ENCODE results near the gene MPV17L2. TPM values are rescaled to one million over a fixed set of nuclear protein-coding genes. Genes with fewer than 3 reads are reported as not detected.

MPV17L2 gene
- total and polyA plus RNA-seq, 2 of the 4 experiments (the other 2 are of a cell fraction), result 7.2 to 19.5 TPM

- Histone ChIP-seq H3K56ac (ENCODE audit: extremely low read depth, insufficient read depth, low read length) (no peak overlapping the region), H3K14ac (replicated peaks; ENCODE audit: low read depth, low read length) (no peak overlapping the region), H2BK15ac (ENCODE audit: low read depth, low read length) (no peak overlapping the region), H2AFZ (replicated peaks; ENCODE audit: low read length, poor library complexity) (no peak overlapping the region), H3K9ac (ENCODE audit: low read depth, low read length) (0 out of 2 replicates have a peak overlapping the region, but pooled peaks have one; percentile 12), H3K4me3 (ENCODE audit: insufficient read depth, low read depth, low read length) (no peak overlapping the region), H4K20me1 (ENCODE audit: insufficient read depth, low read length) (peaks cover 29% of the 10 kb centered on the region), H4K8ac (ENCODE audit: low read depth in 2 of 2, low read length in 2 of 2) (no peak overlapping the region), H2AK9ac (replicated peaks; ENCODE audit: low read depth, low read length, poor library complexity) (peak overlapping the region; percentile 61), H3K4ac (ENCODE audit: low read depth, low read length) (no peak overlapping the region), H3K27ac (ENCODE audit: insufficient read depth, low read length) (no peak overlapping the region; the same call in 1 of the 2 replicates), H3K36me3 (ENCODE audit: control insufficient read depth, insufficient read depth, low read length) (peaks cover 13% of the 10 kb centered on the region; the same call in 1 of the 2 replicates), H2AK5ac (ENCODE audit: low read depth, low read length) (0 out of 2 replicates have a peak overlapping the region, but pooled peaks have one; percentile 54), H3K4me1 (ENCODE audit: control insufficient read depth, insufficient read depth, low read length) (peaks cover 24% of the 10 kb centered on the region), H3K23ac (ENCODE audit: low read depth, low read length) (peak overlapping the region; percentile 4), H3K9me3 (ENCODE audit: control insufficient read depth, insufficient read depth, low read length) (no peaks in the 10 kb centered on the region), H4K5ac (ENCODE audit: low read depth, low read length) (no peak overlapping the region), H3K18ac (ENCODE audit: low read depth, low read length) (no peak overlapping the region), H4K91ac (ENCODE audit: insufficient read depth, low read depth, low read length) (no peak overlapping the region), H2BK120ac (ENCODE audit: low read depth, low read length) (no peak overlapping the region), H2BK20ac (ENCODE audit: low read depth, low read length) (no peak overlapping the region), H3K27me3 (ENCODE audit: control insufficient read depth, insufficient read depth, low read length) (no peaks in the 10 kb centered on the region), H3K4me2 (ENCODE audit: low read depth, low read length) (no peak overlapping the region), H2BK5ac (ENCODE audit: low read depth, low read length, poor library complexity, severe bottlenecking) (no peak overlapping the region), H3K79me1 (ENCODE audit: low read depth in 1 of 2, low read length in 2 of 2) (peaks cover 15 to 49% of the 10 kb centered on the region in 2 experiments; a peak in 3 of 4 replicates), H3K9me1 (ENCODE audit: insufficient read depth, low read length) (peaks cover 14% of the 10 kb centered on the region)
- in situ Hi-C loops (cut with MboI; ENCODE audit: low sequenced_read_pairs) (no loop called here), intact Hi-C loops (cut with micrococcal nuclease) (loop anchor here (10.0 kb wide), 1 partner anchor 151 kb away; the partner anchor contains the start of gene ARRDC2), dilution Hi-C loops (cut with HindIII; ENCODE audit: low sequenced_read_pairs, unreplicated experiment) (no loop called here)
- ATAC-seq (ENCODE audit: low read depth), result no peak
- 93% methylated on average over 4 of the region's 6 CpGs; no CpG with 5 or more reads in 1 of the 2 experiments for WGBS, 2 experiments (ENCODE audit: extremely low coverage in 2 of 2, insufficient read length in 1 of 2)
- ChIA-PET CTCF (no interaction called here), POLR2A (ENCODE audit: unreplicated experiment) (no interaction called here)
- DNase-seq, result no peak
- TF ChIP-seq RFX5 (IDR thresholded peaks at IDR 0.05; ENCODE audit: low read depth, low read length) (no peak), SMC3 (IDR thresholded peaks at IDR 0.05; ENCODE audit: low read depth, low read length) (no peak), MAZ (IDR thresholded peaks at IDR 0.05; ENCODE audit: borderline replicate concordance, low read depth, low read length) (no peak)
- BruUV-seq (replicated peaks), result no TSS peak
Observed at GRCh38 chr19:18156268-18156667, 36.8 kb upstream of the MPV17L2 start.

Measured in IMR-90 (cell line).